HCT116 (cell line): ENCODE results near the gene CD34. TPM values are rescaled to one million over a fixed set of nuclear protein-coding genes. Genes with fewer than 3 reads are reported as not detected.

Source experiments
- ATAC-seq: fragments of 200-7000 bp; cut with Tn5 transposase; 2 replicates; pipeline ENCODE4 v1.9.1; 2020; ENCODE audit warnings: mild to moderate bottlenecking, moderate library complexity
- BruUV-seq: library from RNA; stranded (reverse); fragments of 400-500 nt; replicated peaks from 2 replicates; lab custom pipeline; 2021; lab: Mats Ljungman, UMichigan
- CTCF ChIA-PET: fragments of 300-600 bp; sonication (Branson Sonifier 250); formaldehyde crosslinking; loops from one replicate; lab custom pipeline; 2021; ENCODE audit warnings: antibody characterized with exemption; lab: Charles Lee
- POLR2A ChIA-PET: fragments of 300-600, 350-600 bp; sonication (Branson Sonifier 250); formaldehyde crosslinking; loops from one replicate; lab custom pipeline; 2021; ENCODE audit warnings: antibody characterized with exemption; lab: Charles Lee
- RAD21 ChIA-PET, 2 experiments: fragments of 300-600 bp; sonication (Branson Sonifier 250); formaldehyde crosslinking; loops; one replicate each; lab custom pipeline; 2023; ENCODE audit warnings: low total read pairs in 2 of 2; ENCODE audit not compliant: uncharacterized antibody in 2 of 2, unreplicated experiment in 2 of 2, low non-redundant PET in 1 of 2; lab: Charles Lee
- DNase-seq: peaks from one replicate; pipeline ENCODE4 v3.0.0-alpha.2; 2010; ENCODE audit warnings: low read depth, low spot score
- H2AFZ ChIP-seq: fragments of 200-600 bp; shearing (Covaris generic), sonication (generic); 2 replicates; pipeline ENCODE4 v1.6.1; 2017; ENCODE audit warnings: low read depth, mixed run types, mixed read lengths, antibody characterized with exemption, low read length; ENCODE audit not compliant: poor library complexity, severe bottlenecking
- H3K27ac ChIP-seq: 2 replicates; pipeline ENCODE4 v1.5.1; 2012; ENCODE audit warnings: low read depth, low read length
- H3K27me3 ChIP-seq: fragments of 200-600 bp; sonication (generic); 2 replicates; pipeline ENCODE4 v1.6.1; 2016; ENCODE audit warnings: mixed run types, low read length, mixed read lengths; ENCODE audit not compliant: insufficient read depth
- H3K36me3 ChIP-seq, 2 experiments: fragments of 200-500 bp in 1 of 2; fragments of 200-600 bp in 1 of 2; sonication (Bioruptor generic) in 1 of 2; sonication (generic) in 1 of 2; 2 replicates each; pipeline versions ENCODE4 v1.5.1 to v1.6.1; 2014 to 2016; ENCODE audit warnings: low read length in 2 of 2, inconsistent platforms in 1 of 2, mixed read lengths in 1 of 2, mixed run types in 1 of 2; ENCODE audit not compliant: insufficient read depth in 2 of 2, control insufficient read depth in 1 of 2
- H3K4me1 ChIP-seq, 2 experiments: fragments of 200-600 bp in 1 of 2; sonication (generic) in 1 of 2; 2 replicates each; pipeline versions ENCODE4 v1.5.1 to v1.6.1; 2012 to 2017; ENCODE audit warnings: low read length in 2 of 2, inconsistent platforms in 1 of 2, mild to moderate bottlenecking in 1 of 2, mixed read lengths in 1 of 2, mixed run types in 1 of 2, moderate library complexity in 1 of 2; ENCODE audit not compliant: insufficient read depth in 2 of 2, control insufficient read depth in 1 of 2
- H3K4me2 ChIP-seq: fragments of 200-600 bp; sonication (generic); 2 replicates; pipeline ENCODE4 v1.6.1; 2017; ENCODE audit warnings: mixed run types, low read length, mixed read lengths
- H3K4me3 ChIP-seq, 2 experiments: fragments of 200-600 bp in 1 of 2; sonication (generic) in 1 of 2; replicated peaks in 1 of 2; 2 replicates each; pipeline ENCODE4 v1.5.1; 2011 to 2016; ENCODE audit warnings: low read length in 2 of 2, control low read depth in 1 of 2, low read depth in 1 of 2, mild to moderate bottlenecking in 1 of 2, mixed read lengths in 1 of 2, mixed run types in 1 of 2
- H3K79me2 ChIP-seq: fragments of 200-600 bp; sonication (generic); 2 replicates; pipeline ENCODE4 v1.6.1; 2017; ENCODE audit warnings: mild to moderate bottlenecking, mixed run types, low read length, moderate library complexity, mixed read lengths; ENCODE audit not compliant: insufficient read depth
- H3K9ac ChIP-seq: fragments of 200-600 bp; sonication (generic); 2 replicates; pipeline ENCODE4 v1.6.1; 2016; ENCODE audit warnings: low read length, mixed read lengths
- H3K9me2 ChIP-seq: fragments of 200-600 bp; sonication (generic), shearing (Covaris generic); 2 replicates; pipeline ENCODE4 v1.6.1; 2017; ENCODE audit warnings: mixed run types, mild to moderate bottlenecking, moderate library complexity; ENCODE audit not compliant: insufficient read depth
- H3K9me3 ChIP-seq, 2 experiments: fragments of 200-500 bp in 1 of 2; fragments of 200-600 bp in 1 of 2; sonication (Bioruptor generic) in 1 of 2; sonication (generic) in 1 of 2; 2 replicates each; pipeline ENCODE4 v1.6.1; 2014 to 2017; ENCODE audit warnings: low read length in 2 of 2, mixed read lengths in 2 of 2, inconsistent platforms in 1 of 2, low read depth in 1 of 2, mild to moderate bottlenecking in 1 of 2, mixed run types in 1 of 2, moderate library complexity in 1 of 2; ENCODE audit not compliant: control insufficient read depth in 1 of 2, insufficient read depth in 1 of 2
- H4K20me1 ChIP-seq: fragments of 200-600 bp; sonication (generic), shearing (Covaris generic); 2 replicates; pipeline ENCODE4 v1.6.1; 2017; ENCODE audit warnings: mixed run types, mild to moderate bottlenecking, moderate library complexity; ENCODE audit not compliant: insufficient read depth
- CEBPB ChIP-seq: IDR thresholded peaks from 2 replicates; pipeline ENCODE4 v1.6.1; 2012; ENCODE audit warnings: low read depth
- CTCF ChIP-seq, 3 experiments: fragments of 200-600 bp in 1 of 3; sonication (generic) in 1 of 3; IDR thresholded peaks in 2 of 3; conservative IDR thresholded peaks in 1 of 3; 2 replicates each; pipeline ENCODE4 v1.5.1; 2012 to 2017; ENCODE audit warnings: low read depth in 2 of 3, low read length in 2 of 3, antibody characterized with exemption in 1 of 3, borderline replicate concordance in 1 of 3, control low read depth in 1 of 3, mild to moderate bottlenecking in 1 of 3, mixed read lengths in 1 of 3, mixed run types in 1 of 3, moderate library complexity in 1 of 3; ENCODE audit not compliant: insufficient read depth in 1 of 3
- REST ChIP-seq: IDR thresholded peaks from 2 replicates; pipeline ENCODE4 v1.6.1; 2012; ENCODE audit warnings: low read depth
- SP1 ChIP-seq: IDR thresholded peaks from 2 replicates; pipeline ENCODE4 v1.6.1; 2012; ENCODE audit warnings: low read depth
- intact Hi-C: fragments of 100-400 bp; cut with micrococcal nuclease; formaldehyde crosslinking; loops from 2 replicates; pipeline ENCODE4 v1.10.0; 2022
- total RNA-seq: library from RNA; stranded (reverse); gene quantifications from one replicate; pipeline ENCODE4 v1.2.1, GENCODE V29; 2021; ENCODE audit not compliant: unreplicated experiment

The CD34 gene
- total RNA-seq, 1 experiment from 2014 or later, result 0.07 TPM

GRCh38 chr1:207888652-207889051 is 22.3 kb downstream of the CD34 start:
- ChIA-PET RAD21 (no interaction called here), POLR2A (no interaction called here), CTCF (interaction anchor here (1.2 kb wide), 1 partner anchor 74 kb away, joined by 5 read pairs; no protein-coding TSS in a partner anchor)
- TF ChIP-seq CTCF (IDR thresholded peaks at IDR 0.05 in 2 of 3, conservative IDR thresholded peaks at IDR 0.05 in 1 of 3; ENCODE audit: borderline replicate concordance in 1 of 3, insufficient read depth in 1 of 3, low read depth in 2 of 3, low read length in 2 of 3) (peak in 2 of 3 experiments; percentile 4 to 26; a peak in 1 of 6 replicates), SP1 (no peak), REST (no peak), CEBPB (no peak)
- Histone ChIP-seq H3K4me3 (no peak overlapping the region), H3K36me3 (no peaks in the 10 kb centered on the region), H2AFZ (no peak overlapping the region), H3K27me3 (no peaks in the 10 kb centered on the region), H3K4me1 (peaks cover 0 to 11% of the 10 kb centered on the region in 2 experiments; a peak in 1 of 4 replicates), H3K9me3 (no peaks in the 10 kb centered on the region), H3K9ac (no peak overlapping the region), H3K79me2 (no peaks in the 10 kb centered on the region), H4K20me1 (no peaks in the 10 kb centered on the region), H3K27ac (no peak overlapping the region), H3K4me2 (no peak overlapping the region), H3K9me2 (no peaks in the 10 kb centered on the region)
- ATAC-seq (no peak), DNase-seq (no peak)
- intact Hi-C loops, result loop anchor here (5.0 to 10.0 kb wide), 2 partner anchors 204 to 346 kb away; no protein-coding TSS in a partner anchor
- no TSS peak for BruUV-seq
